M059J (cell line): ENCODE measurements around the gene COBL. TPM values are rescaled to one million over a fixed set of nuclear protein-coding genes. Genes with fewer than 3 reads are reported as not detected.

Experiments
- DNase-seq: peaks from one replicate; pipeline ENCODE4 v3.0.0-alpha.2; 2012; ENCODE audit warnings: low read depth
- total RNA-seq: library from RNA; depleted of rRNA; stranded (reverse); fragments of >200 nt; shearing (Covaris generic); gene quantifications from 2 replicates; pipeline ENCODE4 v1.2.3, GENCODE V29; 2014

COBL gene
- total RNA-seq, 1 experiment from 2014 or later, result 0.10 TPM

- DNase-seq, result no peak
Observed at GRCh38 chr7:51190969-51191368, 125.6 kb downstream of the COBL start.

- DNase-seq, result no peak
Observed at GRCh38 chr7:51189777-51190176, 126.8 kb downstream of the COBL start.

GRCh38 chr7:51188987-51189386 is 127.6 kb downstream of the COBL start:
- DNase-seq, result no peak

GRCh38 chr7:51187941-51188340 is 128.7 kb downstream of the COBL start:
- peak; percentile 27 for DNase-seq

GRCh38 chr7:51186531-51186930 is 130.1 kb downstream of the COBL start:
- no peak for DNase-seq

- no peak for DNase-seq
Observed at GRCh38 chr7:51182636-51183166, 133.9 kb downstream of the COBL start.

- no peak for DNase-seq
Observed at GRCh38 chr7:51180092-51180491, 136.5 kb downstream of the COBL start.

- no peak for DNase-seq
Observed at GRCh38 chr7:51175992-51176388, 140.6 kb downstream of the COBL start.

GRCh38 chr7:51175316-51175991 is 141.2 kb downstream of the COBL start:
- DNase-seq, result no peak

GRCh38 chr7:51165337-51165736 is 151.3 kb downstream of the COBL start:
- DNase-seq, result no peak

- peak; percentile 79 for DNase-seq
Observed at GRCh38 chr7:51162724-51163329, 153.8 kb downstream of the COBL start.

GRCh38 chr7:51161937-51162336 is 154.7 kb downstream of the COBL start:
- no peak for DNase-seq

GRCh38 chr7:51160990-51161615 is 155.5 kb downstream of the COBL start:
- peak; percentile 55 for DNase-seq

- DNase-seq, result no peak
Observed at GRCh38 chr7:51160411-51160810, 156.2 kb downstream of the COBL start.

GRCh38 chr7:51158742-51159445 is 157.7 kb downstream of the COBL start:
- DNase-seq, result no peak

GRCh38 chr7:51158211-51158610 is 158.4 kb downstream of the COBL start:
- DNase-seq, result no peak

GRCh38 chr7:51154201-51154600 is 162.4 kb downstream of the COBL start:
- DNase-seq, result no peak

GRCh38 chr7:51152706-51153200 is 163.9 kb downstream of the COBL start:
- no peak for DNase-seq

- no peak for DNase-seq
Observed at GRCh38 chr7:51151455-51151854, 165.2 kb downstream of the COBL start.

- DNase-seq, result no peak
Observed at GRCh38 chr7:51150193-51150592, 166.4 kb downstream of the COBL start.

GRCh38 chr7:51148216-51148615 is 168.4 kb downstream of the COBL start:
- DNase-seq, result no peak
